ENCODE results near the gene ECHS1.

Gene ECHS1

DNA sequence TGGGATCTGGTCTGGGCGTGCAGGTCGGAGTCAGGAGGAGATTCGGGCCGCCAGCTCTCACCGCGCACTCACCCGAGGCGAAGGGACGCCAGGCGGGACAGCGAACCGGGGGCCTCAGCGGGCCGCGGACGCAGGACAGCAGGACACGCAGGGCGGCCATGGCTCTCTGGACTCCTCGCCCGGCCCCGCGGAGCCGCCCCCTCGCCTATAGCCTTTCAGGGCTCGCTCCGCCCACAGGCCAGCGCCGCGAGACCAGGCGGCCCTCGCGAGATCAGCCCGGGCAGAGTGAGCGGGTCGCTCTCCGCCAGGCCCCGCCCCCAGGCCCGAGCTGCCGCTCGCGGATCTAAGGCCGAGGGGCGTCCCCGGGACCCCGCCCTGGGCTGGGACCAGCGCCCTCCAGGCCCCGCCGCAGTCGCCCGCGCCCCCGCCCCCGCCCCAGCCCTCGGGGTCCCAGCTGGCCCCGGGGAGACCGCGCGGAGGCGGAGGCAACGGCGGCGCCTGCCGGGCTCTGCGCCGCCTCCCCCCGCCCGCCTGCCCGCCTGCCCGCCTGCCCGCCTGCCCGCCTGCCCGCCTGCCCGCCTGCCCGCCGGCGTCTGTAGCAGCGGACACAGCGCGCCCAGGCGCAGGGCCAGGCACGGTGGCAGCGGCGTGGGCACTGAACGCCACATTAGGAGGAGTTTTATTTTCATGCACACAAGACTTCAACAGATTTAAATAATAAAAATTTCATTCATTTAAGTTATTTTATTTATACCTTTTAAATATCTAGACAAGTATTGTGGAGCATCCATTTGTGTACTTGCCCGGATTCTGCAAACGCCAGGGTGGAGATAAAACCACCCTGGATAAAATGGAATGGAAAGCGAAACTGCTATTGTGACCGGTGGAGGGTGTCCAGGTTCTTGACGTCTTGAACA lies at the start of gene ECHS1:
ECHS1 (minus strand) TSS at position 181 of the 917 bp plus-strand sequence; CDS start at position 160, 21 bp downstream.
- TF ChIP-seq, protein P1, sequence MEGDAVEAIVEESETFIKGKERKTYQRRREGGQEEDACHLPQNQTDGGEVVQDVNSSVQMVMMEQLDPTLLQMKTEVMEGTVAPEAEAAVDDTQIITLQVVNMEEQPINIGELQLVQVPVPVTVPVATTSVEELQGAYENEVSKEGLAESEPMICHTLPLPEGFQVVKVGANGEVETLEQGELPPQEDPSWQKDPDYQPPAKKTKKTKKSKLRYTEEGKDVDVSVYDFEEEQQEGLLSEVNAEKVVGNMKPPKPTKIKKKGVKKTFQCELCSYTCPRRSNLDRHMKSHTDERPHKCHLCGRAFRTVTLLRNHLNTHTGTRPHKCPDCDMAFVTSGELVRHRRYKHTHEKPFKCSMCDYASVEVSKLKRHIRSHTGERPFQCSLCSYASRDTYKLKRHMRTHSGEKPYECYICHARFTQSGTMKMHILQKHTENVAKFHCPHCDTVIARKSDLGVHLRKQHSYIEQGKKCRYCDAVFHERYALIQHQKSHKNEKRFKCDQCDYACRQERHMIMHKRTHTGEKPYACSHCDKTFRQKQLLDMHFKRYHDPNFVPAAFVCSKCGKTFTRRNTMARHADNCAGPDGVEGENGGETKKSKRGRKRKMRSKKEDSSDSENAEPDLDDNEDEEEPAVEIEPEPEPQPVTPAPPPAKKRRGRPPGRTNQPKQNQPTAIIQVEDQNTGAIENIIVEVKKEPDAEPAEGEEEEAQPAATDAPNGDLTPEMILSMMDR (IDR thresholded peaks at IDR 0.05; ENCODE audit: insufficient read depth, low read length, poor library complexity, severe bottlenecking), result no peak
- DNase-seq (ENCODE audit: extremely low read depth, insufficient read length), result peak; percentile 94
- Histone ChIP-seq H3K27me3 (replicated peaks; ENCODE audit: control insufficient read depth, insufficient read depth, low read length) (no peaks in the 10 kb centered on the region), H3K4me3 (replicated peaks; ENCODE audit: low read depth, low read length) (peak within 1 kb of the TSS; percentile 94), H3K36me3 (ENCODE audit: control insufficient read depth, insufficient read depth, low read length) (peaks cover 9% of the 10 kb centered on the region)

DNA sequence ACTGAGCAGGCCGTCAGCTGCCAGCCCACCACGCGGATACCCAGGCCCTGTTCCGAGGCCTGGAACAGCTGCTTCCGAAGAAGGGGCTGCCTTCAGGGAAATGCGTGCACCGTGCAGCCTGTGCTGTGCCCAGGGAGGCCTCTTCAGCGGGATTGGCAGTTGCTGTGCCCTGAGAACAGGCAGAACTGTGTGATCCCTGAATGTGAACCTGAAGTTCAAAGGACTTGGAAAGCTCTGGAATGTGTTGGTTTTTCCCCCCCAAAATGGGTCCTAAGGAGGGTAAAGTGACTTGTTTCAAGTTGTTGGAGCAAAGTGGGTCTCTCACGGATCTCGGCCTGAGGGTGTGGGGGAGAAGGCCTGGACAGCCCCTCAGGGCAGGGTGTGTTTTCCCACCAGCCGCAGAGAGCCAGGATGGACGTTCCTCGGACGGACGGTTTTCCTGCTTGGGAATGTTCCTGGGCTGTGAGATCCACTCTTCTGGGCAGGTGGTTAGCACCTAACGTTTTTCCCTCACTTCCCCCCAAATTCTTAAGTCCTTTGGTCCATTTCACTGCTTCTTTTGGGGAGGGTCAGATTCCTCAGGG lies 49.2 kb upstream of the ECHS1 start:
- no peak for DNase-seq (ENCODE audit: extremely low read depth, insufficient read length)
- no peak overlapping the region for H3K4me3 ChIP-seq (replicated peaks; ENCODE audit: low read depth, low read length)
- H3K36me3 ChIP-seq (ENCODE audit: control insufficient read depth, insufficient read depth, low read length), result peaks cover 9% of the 10 kb centered on the region
- TF ChIP-seq, protein P1 (IDR thresholded peaks at IDR 0.05; ENCODE audit: insufficient read depth, low read length, poor library complexity, severe bottlenecking), result no peak
- H3K27me3 ChIP-seq (replicated peaks; ENCODE audit: control insufficient read depth, insufficient read depth, low read length), result no peaks in the 10 kb centered on the region

DNA sequence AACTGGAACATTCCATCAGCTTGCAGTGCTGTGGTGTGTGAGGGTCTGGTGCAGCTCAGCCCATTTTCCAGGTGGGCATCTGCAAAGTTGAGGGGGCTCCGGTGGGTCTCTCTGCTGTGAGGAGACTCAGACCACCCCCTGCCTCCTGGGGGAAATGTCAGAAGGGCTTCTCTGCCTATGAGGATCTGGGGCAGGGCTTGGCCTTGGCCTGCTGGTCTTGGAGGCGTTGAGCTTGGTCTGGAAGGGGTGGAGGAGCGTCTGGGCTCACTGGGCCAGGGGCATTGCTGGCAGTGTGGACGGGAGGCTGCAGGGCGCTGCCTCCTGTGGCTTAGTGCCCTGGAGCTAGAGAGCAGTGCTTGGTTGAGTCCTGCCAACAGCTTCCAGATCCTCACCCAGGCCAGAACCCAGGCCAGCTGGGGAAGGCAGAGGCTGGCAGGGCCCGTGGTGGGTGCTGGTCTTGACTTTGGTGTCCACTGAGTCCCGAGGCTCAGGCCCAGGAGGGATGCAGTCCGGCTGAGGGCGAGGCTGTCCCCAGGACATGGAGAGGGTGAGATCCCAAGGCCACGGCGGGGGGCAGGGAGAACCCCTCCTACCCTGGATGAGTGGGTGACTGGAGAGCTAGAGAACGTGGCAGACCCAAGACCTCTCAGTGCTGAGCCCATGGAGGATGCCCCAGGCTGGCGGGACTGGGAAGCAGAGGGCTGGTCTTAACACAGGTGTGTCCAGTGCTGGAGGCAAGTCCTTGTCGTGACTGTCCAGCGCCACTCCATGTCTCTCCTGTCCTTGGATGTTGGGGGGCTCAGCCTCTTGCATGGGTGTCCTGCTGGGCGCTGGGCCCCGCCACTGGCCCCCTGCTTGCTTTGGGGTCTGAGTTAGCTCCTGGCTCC lies 48.4 kb upstream of the ECHS1 start:
- H3K36me3 ChIP-seq (ENCODE audit: control insufficient read depth, insufficient read depth, low read length), result peaks cover 9% of the 10 kb centered on the region
- DNase-seq (ENCODE audit: extremely low read depth, insufficient read length), result no peak
- H3K27me3 ChIP-seq (replicated peaks; ENCODE audit: control insufficient read depth, insufficient read depth, low read length), result no peaks in the 10 kb centered on the region
- no peak overlapping the region for H3K4me3 ChIP-seq (replicated peaks; ENCODE audit: low read depth, low read length)
- TF ChIP-seq, protein P1 (IDR thresholded peaks at IDR 0.05; ENCODE audit: insufficient read depth, low read length, poor library complexity, severe bottlenecking), result no peak

DNA sequence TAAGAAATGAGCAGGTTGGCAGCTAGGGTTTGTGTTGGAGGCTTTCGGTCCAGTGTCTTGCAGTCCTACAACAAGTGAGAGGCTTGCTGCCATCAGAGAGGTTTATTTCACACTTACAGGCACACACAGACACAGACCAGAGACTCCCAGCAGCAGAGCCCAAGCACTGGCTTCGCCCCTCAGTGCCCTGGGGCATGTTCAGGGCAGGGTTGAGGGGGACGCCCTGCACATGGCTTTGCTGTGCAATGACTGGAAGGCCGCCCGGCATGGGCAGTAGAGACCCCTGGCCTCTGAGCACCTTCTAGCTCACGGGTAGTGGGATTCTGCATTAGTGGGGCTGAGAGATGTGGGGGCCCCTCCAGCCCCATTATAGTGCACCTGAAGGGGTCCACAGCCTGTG lies 47.4 kb upstream of the ECHS1 start:
- no peak for DNase-seq (ENCODE audit: extremely low read depth, insufficient read length)
- H3K27me3 ChIP-seq (replicated peaks; ENCODE audit: control insufficient read depth, insufficient read depth, low read length), result no peaks in the 10 kb centered on the region
- no peak overlapping the region for H3K4me3 ChIP-seq (replicated peaks; ENCODE audit: low read depth, low read length)
- TF ChIP-seq, protein P1 (IDR thresholded peaks at IDR 0.05; ENCODE audit: insufficient read depth, low read length, poor library complexity, severe bottlenecking), result no peak
- peaks cover 9% of the 10 kb centered on the region for H3K36me3 ChIP-seq (ENCODE audit: control insufficient read depth, insufficient read depth, low read length)

DNA sequence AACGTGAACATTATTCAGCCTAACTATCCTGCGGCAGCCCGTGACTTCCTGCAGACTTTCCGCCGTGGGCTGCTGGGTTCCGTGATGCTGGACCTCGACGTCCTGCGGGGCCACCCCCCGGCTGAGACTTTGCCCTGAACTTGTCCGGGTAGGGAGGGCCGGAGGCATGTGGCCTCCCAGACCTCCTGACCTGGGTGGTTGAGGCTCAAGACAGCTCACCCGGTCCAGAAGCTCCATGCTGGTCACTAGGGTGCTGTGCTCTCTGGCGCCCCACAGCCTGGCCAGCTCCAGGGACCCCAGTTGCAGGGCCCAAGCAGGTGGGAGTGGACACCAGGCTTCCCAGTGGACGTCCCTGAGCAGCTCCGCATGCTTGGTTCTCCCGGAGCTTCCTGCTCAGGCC lies 46.9 kb upstream of the ECHS1 start:
- no peak for DNase-seq (ENCODE audit: extremely low read depth, insufficient read length)

More for the DNA sequence above, 46.9 kb upstream of the ECHS1 start:
- TF ChIP-seq, protein P1 (IDR thresholded peaks at IDR 0.05; ENCODE audit: insufficient read depth, low read length, poor library complexity, severe bottlenecking), result no peak
- no peak overlapping the region for H3K4me3 ChIP-seq (replicated peaks; ENCODE audit: low read depth, low read length)
- no peaks in the 10 kb centered on the region for H3K27me3 ChIP-seq (replicated peaks; ENCODE audit: control insufficient read depth, insufficient read depth, low read length)
- peaks cover 9% of the 10 kb centered on the region for H3K36me3 ChIP-seq (ENCODE audit: control insufficient read depth, insufficient read depth, low read length)
